Measurements from ENCODE around the gene CDR2L.
"Not testable (repeated sequence)": the region's sequence is repeated elsewhere in the genome, so short reads cannot be mapped to it uniquely, and the experiment has no call there.

CDR2L gene

DNA sequence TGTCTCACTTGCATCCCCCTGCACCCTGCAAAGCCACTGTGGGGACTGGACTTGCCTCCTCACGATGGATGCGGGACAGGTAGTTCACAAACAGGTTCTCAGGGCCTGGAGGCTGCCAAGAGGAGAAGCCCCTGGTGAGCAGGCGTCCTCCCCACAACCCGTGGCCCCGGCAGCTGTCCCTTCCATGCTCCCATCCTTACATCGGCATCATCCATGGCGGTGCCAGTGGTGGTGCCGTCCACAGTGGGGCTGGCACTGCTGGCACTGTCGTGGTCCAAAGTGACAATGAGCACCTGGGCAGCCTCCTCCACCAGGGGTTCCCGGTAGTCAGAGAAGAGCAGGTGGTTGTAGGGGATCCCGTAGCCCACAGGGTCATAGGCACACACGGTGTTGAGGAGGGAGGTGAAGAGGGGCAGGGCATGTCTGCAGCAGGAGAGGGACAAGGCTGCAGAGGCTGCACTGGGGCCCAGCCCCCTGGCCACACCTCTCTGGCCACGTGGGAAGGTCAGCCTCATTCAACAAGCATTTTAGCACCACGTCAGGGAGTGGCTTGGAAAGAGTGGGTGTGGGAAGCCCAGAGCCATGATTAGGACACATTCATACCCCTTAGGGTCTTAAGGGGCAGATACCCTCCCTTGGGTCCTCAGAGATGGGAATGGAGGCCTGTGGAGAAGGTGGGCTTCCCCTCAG lies 27.5 kb upstream of the CDR2L start:
- DNase-seq = no peak

DNA sequence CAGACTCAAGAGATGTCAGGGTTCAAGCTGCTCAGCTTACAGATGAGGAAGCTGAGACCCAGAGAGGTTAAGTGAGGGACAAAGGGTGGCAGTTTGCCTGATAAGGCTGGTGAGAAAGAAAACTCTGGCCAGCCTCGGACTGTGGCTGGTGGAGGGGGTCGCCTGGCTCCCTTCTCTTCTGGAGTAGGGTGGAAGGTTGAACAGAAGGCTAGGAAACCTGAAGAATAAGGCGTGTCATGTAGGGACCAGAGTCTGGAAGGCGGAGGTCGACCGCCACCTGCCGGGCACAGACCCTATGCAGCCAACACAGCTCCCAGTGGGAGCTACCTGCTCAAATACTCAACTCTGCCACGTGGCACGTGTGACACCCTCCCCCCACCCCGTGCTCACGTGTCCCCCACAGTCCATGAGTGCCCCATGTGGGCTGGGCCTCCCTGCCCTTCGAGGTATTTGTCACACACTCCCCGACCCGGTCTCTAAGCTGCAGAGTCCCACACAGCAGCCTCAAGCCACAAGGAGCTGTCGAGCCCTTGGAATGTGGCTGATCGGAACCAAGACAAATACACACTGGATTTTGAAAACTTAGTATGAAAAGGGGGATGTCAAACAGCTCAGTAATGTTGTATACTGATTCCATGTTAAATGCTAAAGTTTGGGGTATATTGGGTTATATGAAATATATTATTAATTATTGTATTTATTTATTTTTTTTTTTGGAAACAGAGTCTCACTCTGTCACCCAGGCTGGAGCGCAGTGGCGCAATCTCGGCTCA lies 26.7 kb upstream of the CDR2L start:
- peak; percentile 88 to 92 for DNase-seq

DNA sequence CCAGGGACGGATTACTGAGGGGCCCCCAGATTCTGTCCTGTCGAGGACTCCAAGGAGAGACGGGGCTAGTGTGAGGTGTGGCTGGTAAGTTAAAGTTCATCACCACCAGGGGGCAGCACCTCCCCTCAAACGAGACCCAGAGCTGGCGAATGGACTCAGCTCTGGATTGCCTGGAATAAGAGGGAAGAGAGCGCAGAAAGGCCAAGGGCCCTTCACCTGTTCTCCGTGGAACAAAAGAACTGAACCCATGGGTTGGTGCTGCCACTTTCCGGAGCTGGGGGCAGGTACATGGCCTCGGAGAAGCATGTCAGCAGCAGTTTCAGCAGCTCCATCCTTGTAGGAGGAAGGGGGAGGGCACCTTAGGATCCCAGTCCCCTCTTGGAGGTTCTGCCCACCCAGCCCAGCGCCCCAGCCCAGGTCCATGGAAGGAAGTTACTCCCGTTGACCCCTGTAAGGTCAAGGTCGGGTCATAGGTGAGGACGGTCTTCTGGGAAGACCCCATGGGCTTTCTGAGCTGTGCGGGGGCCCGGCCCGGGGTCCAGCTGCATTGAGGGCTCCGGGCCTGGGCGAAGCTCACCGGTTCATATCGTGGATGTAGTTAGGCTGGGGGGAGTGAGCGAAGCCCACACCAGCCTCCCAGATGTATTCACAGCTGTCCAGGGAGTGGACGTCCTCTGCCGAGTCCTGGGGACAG lies 25.6 kb upstream of the CDR2L start:
- DNase-seq = peak; percentile 88 to 90

DNA sequence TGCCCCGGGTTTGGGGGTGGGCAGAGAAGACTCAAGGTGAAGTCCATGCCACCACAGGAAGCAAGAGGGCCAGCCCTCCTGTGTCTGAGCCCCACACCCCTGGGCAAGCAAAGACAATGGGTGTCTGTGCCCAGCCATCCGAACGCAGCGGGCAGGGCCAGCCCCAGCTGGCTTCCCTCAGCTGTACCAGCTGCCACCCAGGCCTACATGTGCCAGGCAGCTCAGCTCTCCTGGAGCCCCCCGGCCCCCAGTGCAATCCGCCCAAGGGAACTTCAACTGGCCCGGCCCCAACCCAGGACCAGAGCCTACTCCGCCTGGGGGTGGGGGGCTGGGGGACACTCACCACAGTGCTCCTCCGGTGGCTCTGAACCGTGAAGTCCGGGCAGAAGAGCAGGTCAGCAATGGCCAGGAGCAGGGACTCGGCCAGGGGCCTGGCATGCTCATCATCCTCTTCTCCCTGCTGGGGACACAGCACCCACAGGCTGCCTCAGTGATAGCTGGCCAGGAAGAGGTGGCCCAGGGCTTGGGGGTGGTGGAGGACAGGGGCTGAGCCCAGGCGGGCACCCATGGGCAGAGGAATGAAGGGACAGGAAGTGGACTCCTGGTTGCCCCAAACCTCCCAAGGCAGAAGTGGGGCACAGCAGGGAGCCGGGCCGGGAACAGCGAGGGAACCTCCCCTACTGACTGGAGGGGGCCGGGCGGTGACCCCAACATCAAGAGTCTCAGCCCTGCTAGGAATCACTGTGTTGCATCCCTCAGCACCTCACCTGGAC lies 24.6 kb upstream of the CDR2L start:
- no peak for DNase-seq

DNA sequence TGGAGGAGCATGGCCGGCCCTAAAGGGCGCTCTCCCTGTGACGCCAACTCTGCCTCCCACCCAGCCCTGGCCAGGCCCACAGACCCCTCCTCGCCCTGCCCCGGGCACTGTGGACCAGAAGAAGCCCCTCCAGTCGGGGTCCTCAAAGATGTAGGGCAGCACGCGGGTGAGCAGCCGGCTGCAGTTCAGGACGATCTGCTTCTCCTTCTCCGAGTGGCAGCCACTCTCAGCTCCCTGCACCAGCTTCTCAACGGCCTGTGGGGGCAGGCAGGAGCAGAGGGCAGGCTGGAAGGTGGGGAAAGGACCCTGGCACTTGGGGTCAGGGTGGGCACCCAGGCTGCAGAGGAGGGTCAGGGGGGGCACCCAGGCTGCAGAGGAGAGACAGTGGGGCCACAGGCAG lies 23.8 kb upstream of the CDR2L start:
- DNase-seq = peak; percentile 74 to 82

DNA sequence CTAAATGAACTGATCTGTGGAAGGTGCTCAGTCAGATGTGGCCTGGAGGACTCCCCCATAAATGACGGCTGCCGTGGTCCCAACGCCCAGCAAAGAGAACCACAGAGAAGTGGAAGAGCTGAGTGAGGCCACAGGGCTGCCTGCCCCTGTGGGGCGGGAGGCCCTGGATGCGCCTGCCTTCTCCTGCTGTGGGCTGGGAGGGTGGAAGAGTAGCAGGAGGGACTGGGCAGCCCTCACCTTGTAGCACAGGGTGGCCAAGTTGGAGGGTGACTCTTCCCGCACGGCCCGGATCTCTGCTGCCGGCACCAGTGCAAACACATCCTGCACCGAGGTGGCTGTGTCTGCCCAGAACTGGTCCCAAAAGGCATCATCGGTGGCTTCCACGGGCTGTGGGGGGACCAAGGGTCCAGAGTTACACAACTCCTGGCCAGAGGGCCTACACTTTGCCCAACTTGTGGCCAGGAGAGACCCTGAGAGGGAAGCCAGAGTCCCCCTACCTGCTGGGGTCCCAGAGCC lies 23.1 kb upstream of the CDR2L start:
- DNase-seq = no peak

DNA sequence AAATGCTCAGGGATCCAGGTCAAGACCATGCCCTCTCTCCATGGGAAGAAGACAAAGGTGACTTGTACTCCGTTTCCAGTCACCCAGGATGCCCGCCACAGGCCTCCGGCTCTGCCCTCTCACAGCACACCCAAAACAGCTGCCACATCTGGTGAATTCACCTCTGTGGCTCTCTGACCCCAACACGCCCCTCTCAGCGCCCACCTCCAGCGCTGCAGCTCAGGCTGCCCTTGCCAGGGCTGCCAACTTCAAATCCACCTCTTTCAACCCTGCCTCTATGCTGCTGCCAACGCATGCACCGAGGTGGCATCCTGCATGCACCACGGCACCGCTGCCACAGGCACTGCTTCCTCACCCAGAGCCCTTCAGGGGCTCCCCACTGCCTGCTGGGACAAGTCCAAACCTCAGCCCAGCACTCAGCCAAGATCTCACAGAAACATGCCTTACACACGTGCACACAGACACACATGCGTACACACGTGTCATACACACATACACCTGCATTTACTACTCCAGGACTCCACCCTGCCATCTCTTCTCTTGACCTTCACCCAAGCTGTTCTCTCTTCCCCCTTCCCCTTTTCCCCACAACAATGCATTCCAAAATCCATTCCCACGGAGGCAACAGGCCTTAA lies 22.3 kb upstream of the CDR2L start:
- no peak for DNase-seq

DNA sequence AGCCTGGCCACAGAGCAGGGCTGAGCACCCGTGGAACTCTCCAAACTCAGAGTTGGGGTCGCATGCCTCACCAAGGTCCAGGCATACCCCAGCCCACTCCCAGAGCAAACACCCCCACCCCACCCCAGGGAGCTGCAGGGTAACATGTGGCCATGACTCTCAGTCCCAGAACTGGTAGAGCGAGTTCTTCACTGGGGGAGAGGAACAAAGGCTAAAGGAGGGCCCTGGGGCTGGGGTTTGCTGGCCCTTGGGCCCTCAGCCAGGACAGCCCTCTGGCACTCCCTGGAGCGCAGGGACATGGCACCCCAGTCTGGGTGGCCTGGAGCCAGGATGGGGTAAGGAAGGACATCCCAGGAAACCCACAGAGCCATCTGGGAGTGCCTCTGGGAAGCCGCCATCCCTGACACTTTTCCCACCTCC lies 19.1 kb upstream of the CDR2L start:
- no peak for DNase-seq

DNA sequence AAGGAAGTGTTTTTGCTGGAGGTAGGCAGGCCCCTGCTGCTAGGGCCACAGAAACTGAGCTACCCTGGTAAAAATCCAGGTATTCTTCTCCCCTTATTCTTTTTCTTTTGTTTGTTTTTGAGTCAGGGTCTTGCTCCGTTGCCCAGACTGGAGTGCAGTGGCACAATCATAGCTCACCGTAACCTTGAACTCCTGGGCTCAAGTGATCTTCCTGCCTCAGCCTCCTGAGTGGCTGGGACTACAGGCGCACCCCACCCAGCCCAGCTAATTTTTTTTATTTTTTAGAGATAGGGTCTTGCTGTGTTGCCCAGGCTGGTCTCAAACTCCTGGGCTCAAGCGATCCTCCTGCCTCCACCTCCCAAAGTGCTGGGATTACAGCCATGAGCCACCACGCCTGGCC lies 17.9 kb upstream of the CDR2L start:
- not testable (repeated sequence) for DNase-seq

DNA sequence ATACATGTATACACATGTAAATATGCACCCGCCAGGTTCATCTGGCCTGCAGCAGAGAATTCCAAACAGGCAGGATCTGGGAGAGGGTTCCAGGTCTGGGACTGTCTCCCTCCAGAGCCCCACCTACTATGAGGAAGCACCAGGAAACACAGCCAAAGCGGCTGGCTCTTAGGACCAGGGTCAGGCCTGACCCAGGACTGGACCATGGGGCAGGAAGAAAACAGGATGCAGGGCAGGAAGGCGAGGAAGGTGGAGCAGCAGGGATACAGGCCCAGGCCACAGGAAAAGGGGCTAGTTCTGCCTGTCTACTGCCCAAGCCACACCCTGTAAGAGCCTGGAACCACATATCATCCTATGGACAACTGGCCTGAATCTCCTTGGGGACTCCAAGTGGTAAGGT lies 17.0 kb upstream of the CDR2L start:
- DNase-seq = no peak

DNA sequence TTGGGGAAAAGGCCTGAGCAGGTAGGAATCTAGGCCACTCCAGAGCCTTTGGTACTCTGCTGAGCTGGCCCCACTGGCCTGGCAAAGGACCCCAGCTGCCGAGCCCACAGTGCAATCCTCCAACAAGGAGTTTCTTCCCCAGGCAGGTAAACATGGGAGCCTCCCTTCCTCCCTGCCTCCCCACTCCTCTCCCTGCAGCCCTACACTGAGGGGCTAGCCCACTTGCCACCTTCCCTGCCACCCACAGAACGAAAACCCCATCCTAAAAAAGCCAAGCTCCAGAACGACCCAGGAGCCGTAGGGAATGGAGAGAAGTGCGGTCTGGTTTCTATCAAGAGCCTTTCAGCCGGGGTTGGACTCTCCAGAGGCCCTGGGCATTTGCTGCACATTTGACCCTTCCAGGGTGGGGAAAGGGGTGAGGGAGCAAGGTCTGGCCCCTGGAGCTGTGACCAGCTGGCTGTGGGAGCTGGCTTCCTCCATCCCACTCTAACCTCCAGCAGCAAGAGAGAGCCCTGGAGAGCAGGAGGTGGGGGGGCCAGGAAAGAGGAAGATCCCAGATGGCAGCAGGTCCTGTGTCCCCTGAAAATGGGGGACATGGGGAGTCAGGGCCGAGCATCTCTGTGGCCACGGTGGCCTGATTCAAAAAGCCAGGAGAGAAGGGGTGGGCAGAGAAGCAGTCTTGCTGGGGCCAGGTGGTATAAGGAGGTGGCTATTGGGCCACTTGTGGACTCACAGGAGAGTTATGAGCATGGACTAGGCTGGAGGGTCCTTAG lies 16.2 kb upstream of the CDR2L start:
- DNase-seq = no peak

DNA sequence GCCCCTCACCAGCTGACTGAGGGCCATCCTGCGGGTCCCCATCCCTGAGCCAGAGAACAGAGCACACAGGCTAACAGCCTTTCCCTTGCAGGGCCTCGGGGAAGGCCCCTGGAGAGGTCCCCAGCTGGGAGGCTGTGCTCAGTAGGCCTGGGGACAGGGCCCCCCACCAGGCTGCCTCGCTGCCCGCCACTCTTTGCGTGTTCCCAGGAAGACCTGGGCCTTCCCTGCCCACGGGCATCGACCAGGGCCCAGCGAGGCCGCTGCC lies 15.7 kb upstream of the CDR2L start:
- no peak for DNase-seq

DNA sequence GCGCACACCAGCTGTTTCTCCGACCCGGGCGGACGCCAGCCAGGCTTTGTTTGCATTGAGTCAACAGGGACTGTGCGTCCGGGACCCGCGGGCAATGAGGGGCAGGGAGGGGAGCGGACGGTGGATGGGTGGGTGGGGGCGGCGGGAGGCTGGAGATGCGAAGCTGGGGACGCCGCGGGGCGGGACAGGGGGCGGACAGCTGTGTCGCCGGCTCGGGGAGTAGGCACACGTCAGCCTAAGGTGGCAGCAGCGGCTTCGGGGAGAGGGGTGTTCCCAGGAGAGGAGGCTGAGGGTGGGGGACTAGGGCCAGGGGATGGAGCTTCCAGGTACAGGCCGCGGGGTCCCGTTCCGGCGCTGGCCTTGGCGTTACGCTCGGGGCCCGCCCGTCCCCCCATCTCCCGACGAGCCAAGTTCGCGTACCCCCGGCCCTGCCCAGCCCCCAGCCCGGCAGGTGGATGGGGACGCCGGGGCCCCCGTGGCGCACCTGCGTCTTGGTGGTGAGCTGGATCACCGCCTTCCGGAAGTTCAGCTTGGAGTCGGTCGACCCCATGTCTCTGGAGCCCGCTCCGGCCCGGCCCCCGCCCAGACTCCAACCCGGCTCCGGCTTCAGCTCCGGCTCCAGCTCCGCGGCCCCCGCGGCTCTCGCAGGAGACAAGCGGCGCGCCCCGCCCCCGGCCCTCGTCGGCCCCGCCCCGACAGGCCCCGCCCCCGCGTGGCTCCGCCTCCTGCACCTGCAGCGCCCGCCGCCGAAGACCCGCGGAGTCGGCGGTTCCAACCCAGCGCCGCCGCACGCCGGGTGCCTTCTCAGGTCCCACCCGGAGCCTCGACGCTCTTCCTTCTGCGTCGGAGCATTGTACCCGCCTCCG lies 15.1 kb upstream of the CDR2L start, which contains the start of gene HID1:
TSS of gene HID1 (minus strand) at position 653 of the 866 bp plus-strand sequence. CDS start at position 550, 103 bp downstream.
- DNase-seq = peak in 1 of 2 experiments; percentile 33

DNA sequence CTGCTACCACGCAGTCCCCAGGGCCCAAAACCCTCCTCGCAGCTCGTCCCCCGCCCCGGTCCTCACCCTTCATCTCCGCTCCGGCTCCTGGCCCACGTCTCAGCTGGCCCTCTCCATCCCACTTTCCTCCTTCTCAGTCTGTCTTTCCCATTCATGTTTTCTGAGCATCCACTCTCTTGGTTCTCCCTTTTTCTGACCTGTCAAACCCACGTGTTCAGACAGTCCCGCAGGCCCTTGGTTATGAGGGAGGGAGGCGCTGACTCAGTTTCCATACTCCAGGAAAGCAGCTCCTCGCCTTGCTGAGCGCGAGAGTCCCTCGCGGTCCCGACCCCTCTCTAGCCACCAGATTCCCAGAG lies 14.5 kb upstream of the CDR2L start:
- DNase-seq = no peak

DNA sequence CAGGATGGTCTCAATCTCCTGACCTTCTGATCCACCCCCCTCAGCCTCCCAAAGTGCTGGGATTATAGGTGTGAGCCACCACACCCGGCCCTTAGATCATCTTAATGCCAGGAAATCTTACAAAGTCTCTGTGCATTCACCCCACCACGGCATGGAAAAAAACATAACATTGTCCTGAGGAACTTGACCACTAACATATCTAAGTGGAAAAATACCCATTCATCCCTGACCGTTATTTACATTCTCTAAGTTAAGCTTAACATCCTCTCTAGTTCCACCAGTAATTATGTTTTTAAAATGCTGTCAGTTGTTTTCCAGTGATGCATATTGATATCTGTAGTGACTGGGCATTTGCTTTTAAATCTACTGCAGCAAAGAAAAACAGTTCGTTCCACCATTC lies 11.5 kb upstream of the CDR2L start:
- DNase-seq = no peak

DNA sequence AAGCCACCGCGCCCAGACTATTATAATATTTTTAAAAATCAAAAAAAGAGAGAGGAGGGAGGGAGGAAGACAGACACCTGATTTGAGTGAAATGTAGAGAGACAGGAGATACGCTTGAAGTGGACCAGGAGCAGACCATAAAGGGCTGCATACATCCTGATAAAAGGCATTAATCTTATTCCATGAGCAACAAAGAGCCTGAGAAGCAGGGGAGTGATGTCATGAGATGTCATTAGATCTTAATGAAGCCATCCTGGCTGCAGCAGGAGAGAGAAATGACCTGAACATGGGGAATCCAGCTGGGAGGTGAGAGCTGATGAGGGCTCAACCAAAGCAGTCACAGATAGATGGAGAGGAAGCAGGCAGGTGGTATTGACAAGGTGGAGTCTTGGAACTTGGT lies 9.6 kb upstream of the CDR2L start:
- DNase-seq = no peak

DNA sequence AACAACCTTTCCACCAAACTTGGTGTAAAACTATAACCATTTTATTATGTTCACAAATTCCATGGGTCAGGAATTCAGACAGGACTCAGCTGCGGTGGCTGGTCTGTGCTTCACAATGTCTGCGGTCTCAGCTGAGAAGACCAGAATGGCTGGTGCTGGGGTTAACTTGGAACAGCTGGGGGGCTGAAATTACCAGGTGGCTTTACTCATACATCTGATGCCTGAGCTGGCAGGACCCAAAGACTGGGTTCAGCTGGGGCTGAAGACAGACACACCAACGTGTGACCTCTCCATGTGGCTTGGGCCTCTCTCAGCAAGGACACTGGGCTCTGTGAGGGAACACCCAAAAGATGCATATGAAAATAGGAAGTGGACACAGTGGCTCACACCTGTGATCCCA lies 9.2 kb upstream of the CDR2L start:
- no peak for DNase-seq

DNA sequence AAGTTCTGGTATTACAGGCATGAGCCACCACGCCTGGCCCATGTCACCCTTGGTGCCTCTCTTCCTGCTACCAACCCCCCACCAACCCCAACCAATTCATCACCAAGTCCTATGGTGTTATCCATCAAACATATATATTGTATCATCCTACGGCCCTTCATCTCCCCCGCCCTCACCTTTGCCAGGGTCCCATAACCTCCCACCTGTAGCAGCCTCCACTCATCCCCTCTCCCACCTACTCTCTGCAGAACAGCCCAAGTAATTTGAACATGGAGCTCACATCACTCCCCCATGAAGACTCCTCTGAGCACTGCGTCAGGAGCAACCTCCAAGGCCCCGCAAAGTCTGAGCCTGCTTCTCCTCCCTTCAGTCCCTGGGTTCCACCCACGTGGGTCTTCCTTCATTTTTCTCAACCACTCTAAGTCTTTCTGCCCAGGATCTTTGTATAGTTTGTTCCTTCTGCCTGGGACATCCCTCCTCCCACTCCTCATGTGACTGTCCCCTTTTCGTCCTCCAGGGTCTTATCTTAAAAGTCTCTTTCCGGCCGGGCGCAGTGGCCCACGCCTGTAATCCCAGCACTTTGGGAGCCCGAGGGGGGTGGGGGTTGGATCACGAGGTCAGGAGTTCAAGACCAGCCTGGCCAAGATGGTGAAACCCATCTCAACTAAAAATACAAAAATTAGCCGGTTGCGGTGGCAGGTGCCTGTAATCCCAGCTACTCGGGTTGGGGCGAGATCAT lies 7.9 kb upstream of the CDR2L start:
- no peak for DNase-seq

DNA sequence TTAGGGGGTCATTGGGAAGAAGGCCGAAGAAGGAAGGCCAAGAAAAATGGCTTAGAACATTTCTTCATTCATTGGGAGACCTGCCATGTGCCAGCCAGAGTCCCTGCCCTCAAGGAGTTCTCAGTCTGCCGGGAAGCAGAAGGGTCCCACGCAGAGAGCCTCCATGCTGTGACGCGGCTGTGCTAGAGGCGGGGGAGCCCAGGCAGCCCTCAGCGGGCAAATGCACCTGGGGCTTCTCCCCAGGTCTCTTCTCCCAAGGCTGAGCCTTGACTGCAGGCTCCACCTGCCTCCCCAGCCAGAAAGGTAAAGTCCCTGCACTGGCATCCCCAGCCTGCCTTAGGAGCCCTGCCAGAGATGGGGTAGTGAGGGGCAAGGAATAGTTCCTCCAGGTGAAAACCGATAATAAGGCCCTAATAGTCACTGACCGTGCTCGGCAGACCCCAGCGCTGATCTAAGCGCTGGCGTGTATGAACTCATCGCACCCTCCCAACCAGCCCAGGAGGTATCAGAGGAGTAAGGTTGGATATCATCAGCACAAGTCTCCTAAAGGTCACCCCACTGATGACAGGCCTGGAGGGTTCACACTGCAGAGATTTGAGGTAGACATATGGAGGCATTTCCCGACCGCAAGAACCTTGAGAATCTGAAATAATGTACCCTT lies 6.0 kb upstream of the CDR2L start:
- no peak for DNase-seq
